ENCODE results near the gene GTSE1.

Gene GTSE1

GRCh38 chr22:46367707-46368191, 71.1 kb downstream of the GTSE1 start:
- FAIRE-seq, result no peak

GRCh38 chr22:46368422-46368821, 71.8 kb downstream of the GTSE1 start:
- FAIRE-seq, result no peak

GRCh38 chr22:46368871-46369715, 72.4 kb downstream of the GTSE1 start:
- FAIRE-seq, result no peak

DNA sequence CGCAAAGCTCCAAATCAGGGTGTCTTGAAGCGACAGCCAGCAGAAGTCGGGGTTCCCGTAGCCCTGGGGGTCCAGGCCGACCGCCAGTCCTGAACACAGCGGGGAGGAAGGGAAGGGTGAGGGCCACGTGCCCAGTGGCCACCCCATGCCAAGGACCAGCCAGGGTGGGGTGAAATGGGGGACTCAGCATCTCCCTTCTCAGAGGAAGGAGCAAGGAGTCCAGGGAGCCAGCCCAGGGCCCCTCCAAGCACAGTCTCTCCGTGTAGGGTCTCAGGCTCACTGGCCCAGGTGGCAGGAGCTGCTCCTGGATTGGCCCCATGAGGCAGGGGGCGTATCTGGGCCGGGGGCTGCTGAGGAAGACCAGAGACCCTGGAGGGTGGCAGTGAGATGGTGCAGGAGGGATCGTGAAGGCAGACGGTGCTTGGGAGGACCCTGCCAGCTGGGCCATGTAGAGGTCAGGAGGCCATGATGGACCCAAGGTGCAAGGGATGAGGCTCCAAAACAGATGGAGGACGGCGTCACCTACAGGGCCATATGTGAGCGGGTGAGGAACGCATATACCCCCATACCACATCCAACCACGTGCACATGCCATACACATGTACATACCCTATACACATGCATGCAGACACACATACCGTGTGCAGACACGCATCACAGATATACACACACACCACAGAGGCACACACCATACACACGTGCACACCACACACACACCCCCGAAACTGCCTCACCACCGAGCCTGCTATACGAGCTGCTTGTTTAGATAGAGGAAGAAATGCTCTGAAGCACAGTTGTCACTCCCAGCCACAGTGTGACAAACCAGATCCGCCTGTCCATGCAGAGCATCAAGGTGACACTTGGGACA, 73.3 kb downstream of the GTSE1 start:
- no peak for FAIRE-seq

- FAIRE-seq, result no peak
Measured at GRCh38 chr22:46370584-46371291, 74.1 kb downstream of the GTSE1 start.

DNA sequence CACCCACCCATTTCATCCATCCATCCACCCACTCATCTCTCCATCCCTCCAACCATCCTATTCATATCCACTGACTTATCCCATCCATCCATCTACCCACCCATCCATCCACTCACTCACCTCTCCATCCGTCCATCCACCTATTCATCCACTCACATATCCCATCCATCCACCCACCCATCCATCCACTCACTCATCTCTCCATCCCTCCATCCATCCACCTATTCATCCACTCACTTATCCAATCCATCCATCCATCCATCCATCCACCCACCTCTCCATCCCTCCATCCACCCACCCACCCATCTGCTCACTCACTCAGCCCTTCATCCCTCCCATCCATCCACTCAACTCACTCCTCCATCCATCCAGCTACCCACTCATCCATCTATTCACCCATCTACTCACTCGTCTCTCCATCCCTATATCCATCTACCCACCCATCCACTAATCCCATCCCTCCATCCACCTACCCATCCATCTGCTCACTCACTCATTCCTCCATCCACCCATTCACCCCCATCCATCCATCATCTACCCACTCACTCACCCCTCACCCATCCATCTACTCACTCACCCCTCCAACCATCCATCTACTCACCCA, 75.1 kb downstream of the GTSE1 start:
- FAIRE-seq, result no peak

DNA sequence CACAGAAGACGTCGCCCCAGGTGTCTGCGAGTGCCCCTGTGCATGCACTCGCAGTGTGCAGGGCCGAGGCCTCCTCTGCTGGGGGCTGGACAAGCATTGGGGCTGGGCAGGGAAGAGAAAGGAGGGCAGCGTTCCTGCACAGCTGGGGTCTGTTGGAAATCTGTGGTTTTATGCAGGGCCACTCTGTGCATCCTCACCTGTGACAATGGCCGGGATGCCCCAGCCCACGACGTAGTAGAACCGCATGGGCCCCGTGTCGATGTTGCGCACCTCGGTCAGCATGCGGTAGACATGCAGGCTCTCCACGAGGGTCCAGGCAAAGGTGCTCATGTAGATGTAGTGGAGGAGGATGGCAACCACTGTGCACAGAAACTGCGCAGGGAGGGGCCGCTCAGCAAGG, 76.0 kb downstream of the GTSE1 start:
- FAIRE-seq, result no peak

DNA sequence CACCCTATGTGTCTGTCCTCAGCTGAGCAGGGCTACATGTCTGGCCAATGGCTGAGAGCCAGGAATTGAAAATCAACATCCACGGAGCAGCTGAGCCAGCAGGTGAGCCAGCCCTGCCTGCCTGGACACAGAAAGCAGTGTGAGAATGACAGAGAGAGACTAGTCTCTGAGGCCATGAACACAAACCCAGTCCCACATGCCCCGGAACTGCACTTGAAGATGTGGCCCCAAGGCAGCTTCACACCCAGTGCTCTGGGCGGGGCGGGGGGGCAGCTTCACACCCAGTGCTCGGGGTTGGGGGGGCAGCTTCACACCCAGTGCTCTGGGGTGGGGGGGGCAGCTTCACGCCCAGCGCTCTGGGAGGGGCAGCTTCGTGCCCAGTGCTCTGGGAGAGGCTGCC, 76.5 kb downstream of the GTSE1 start:
- no peak for FAIRE-seq

- no peak for FAIRE-seq
Measured at GRCh38 chr22:46373921-46374662, 77.4 kb downstream of the GTSE1 start.

- FAIRE-seq, result no peak
Measured at GRCh38 chr22:46374663-46375474, 78.2 kb downstream of the GTSE1 start.

- no peak for FAIRE-seq
Measured at GRCh38 chr22:46376111-46376510, 79.4 kb downstream of the GTSE1 start.

DNA sequence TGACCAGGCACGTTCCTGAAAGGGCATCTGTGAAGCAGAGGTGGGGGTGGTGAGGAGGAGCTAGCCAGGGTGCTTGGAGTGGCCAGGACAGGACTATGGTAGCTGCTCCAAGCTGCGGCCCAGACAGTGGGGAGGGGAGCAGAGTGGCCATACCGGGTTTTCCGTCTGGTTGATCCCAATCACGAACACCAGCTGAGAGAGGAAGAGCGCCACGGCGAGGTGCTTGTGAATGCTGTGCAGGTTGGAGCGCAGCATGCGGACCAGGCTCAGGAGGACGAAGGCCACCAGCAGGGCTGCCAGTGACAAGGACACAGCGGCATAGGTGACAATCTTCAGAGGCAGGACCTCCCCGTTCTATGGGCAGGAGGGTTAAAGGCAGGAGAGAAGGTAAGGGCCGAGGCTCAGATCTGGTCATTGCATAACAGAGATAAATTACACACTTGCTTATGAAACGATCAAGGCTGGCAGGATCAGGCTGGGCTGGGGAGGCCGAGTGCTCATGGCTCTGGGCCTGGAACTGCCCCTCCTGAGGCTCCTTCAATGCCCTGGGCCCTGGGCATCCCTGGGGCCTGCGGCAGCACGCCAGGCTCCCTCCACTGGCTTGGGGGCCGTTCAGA, 80.3 kb downstream of the GTSE1 start:
- FAIRE-seq, result no peak

GRCh38 chr22:46377525-46378425, 81.1 kb downstream of the GTSE1 start:
- FAIRE-seq, result no peak

DNA sequence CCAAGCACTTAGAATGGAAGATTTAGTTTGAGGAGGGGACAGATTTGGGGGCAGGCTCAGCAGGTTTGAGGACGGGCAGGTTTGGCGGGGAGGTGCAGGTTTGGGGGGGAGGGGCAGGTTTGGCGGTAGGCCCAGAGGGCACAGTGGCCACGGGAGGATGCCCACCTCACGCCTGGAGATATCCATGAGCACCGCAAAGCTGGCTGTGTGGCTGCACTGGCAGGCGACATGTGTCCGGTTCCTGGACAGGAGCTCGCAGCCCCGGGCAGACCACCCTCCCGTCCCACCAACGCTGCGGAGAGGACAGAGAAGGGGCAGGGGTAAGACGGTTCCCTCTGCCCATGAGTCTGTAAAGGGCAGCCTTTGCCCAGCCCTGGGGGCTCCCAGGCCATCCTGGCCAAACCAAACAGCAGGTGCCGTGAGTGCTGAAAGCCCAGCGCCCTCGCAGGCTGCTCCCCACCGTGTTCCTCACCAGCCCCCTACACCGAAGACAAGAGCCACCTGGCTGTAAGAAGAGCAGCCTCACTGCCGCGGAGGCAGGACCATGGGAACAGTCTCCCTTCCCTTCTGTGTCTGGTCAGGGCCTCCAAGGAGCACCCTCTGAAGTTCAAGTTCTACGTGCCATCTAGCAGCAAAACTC, 81.9 kb downstream of the GTSE1 start:
- FAIRE-seq, result no peak

DNA sequence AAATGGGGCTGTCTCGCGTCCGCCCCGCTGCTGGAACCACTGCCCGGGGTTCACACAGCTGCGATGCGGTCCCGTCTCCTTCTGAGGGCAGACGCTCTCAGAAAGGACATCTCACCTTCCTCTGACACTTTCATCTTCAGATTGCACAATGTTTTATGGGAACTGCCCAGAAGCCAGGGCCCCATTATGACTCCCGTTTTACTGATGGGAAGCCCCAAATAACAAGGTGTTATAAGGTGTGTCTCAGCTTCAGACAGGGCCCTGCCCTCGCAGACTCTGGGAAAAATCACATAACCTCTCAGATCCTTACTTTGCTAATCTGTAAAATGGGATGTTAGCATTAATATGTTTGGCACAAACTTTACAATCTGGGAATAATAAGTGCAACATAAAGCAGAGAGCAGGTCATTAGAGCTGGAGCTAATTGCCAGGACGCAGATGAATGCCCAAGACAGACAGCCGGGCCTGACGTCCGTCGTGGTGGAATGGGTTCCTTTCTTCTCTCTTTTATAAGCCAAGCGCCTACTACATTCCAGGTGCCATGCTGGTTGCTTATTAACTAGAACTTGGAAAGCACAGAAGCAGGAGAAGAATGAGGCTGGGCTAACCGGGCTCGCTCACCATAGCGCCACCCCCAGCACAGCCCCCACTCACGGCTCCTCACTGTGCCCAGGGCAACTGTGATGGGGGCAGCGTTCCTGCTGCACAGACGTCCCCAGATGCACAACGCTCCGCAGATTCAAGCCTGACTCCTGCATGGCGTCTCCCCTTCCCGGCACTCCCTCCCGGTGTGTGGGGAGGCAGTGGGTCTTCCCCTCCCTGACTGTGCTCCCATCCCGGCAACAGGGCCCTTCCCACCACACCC, 82.6 kb downstream of the GTSE1 start:
- no peak for FAIRE-seq

DNA sequence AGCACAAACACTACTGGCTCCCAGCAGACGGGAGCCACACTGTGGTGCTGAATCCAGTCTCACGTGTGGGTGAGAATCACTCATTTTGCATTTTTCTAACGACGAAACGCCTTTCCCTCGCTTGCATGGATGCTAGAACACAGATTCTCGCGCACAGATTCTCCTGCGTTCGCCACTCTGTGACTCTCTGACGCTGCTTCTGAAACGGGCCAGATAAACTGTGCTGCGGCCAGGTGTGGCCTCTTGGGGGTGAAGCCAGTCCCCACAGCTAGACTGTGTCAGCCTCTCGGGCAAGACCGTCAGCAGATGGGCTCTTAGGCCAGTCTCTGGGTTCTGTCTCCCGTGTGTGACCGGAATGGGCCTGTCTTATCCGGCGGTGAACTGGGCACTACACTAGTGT, 83.4 kb downstream of the GTSE1 start:
- no peak for FAIRE-seq

All from colon (tissue), 2 donors.